Keratinocyte (primary cell): ENCODE data around the gene NAP1L4. TPM values are rescaled to one million over a fixed set of nuclear protein-coding genes. Genes with fewer than 3 reads are reported as not detected.
A peak's percentile ranks its signal among the peaks of the same experiment; 100 is the strongest.

ENCODE experiments used
- DNase-seq: peaks from one replicate; pipeline ENCODE4 v3.0.0-alpha.2; 2011; ENCODE audit warnings: low read depth, missing footprints, low spot score
- FAIRE-seq: peaks from 2 replicates; lab custom pipeline; 2011; peaks lifted over from hg19 to GRCh38; lab: Jason Lieb, UNC
- H2AFZ ChIP-seq: 2 replicates; pipeline ENCODE4 v1.6.0; 2012; ENCODE audit warnings: low read length, control low read depth, inconsistent platforms; ENCODE audit not compliant: control insufficient read depth
- H3K27ac ChIP-seq: 2 replicates; pipeline ENCODE4 v1.5.1; 2011; ENCODE audit warnings: low read length; ENCODE audit not compliant: control insufficient read depth, insufficient read depth
- H3K27me3 ChIP-seq: 3 replicates; pipeline ENCODE4 v1.6.0; 2011; ENCODE audit warnings: low read length; ENCODE audit not compliant: control insufficient read depth, insufficient read depth; ENCODE audit errors: extremely low read depth
- H3K36me3 ChIP-seq, 2 experiments: 2 replicates in 1 of 2; 3 replicates in 1 of 2; pipeline ENCODE4 v1.5.1; 2011; ENCODE audit warnings: low read length in 2 of 2, mild to moderate bottlenecking in 1 of 2; ENCODE audit not compliant: control insufficient read depth in 2 of 2, insufficient read depth in 2 of 2; ENCODE audit errors: extremely low read depth in 1 of 2
- H3K4me1 ChIP-seq: 3 replicates; pipeline ENCODE4 v1.5.1; 2011; ENCODE audit warnings: low read length; ENCODE audit not compliant: control insufficient read depth, insufficient read depth; ENCODE audit errors: extremely low read depth
- H3K4me2 ChIP-seq: 3 replicates; pipeline ENCODE4 v1.6.0; 2011; ENCODE audit warnings: low read depth, low read length; ENCODE audit not compliant: control insufficient read depth, insufficient read depth; ENCODE audit errors: extremely low read depth
- H3K4me3 ChIP-seq, 3 experiments: fragments of 200-600 bp in 1 of 3; sonication (generic) in 1 of 3; 2 replicates in 2 of 3; 3 replicates in 1 of 3; pipeline ENCODE4 v1.5.1; 2011 to 2016; ENCODE audit warnings: low read length in 3 of 3, mild to moderate bottlenecking in 3 of 3, control low read depth in 2 of 3, inconsistent platforms in 1 of 3, low read depth in 1 of 3, mixed read lengths in 1 of 3, mixed run types in 1 of 3, moderate library complexity in 1 of 3; ENCODE audit not compliant: control insufficient read depth in 2 of 3, insufficient read depth in 2 of 3; ENCODE audit errors: extremely low read depth in 1 of 3
- H3K79me2 ChIP-seq: 2 replicates; pipeline ENCODE4 v1.6.0; 2012; ENCODE audit warnings: low read length; ENCODE audit not compliant: control insufficient read depth, insufficient read depth
- H3K9ac ChIP-seq: 3 replicates; pipeline ENCODE4 v1.6.0; 2011; ENCODE audit warnings: low read length; ENCODE audit not compliant: control insufficient read depth, insufficient read depth; ENCODE audit errors: extremely low read depth
- H3K9me1 ChIP-seq: 3 replicates; pipeline ENCODE4 v1.6.0; 2011; ENCODE audit warnings: low read length; ENCODE audit not compliant: control insufficient read depth, insufficient read depth; ENCODE audit errors: extremely low read depth
- H3K9me3 ChIP-seq: 2 replicates; pipeline ENCODE4 v1.5.1; 2012; ENCODE audit warnings: low read depth, low read length; ENCODE audit not compliant: control insufficient read depth
- H4K20me1 ChIP-seq: 3 replicates; pipeline ENCODE4 v1.6.0; 2011; ENCODE audit warnings: low read length; ENCODE audit not compliant: control insufficient read depth, insufficient read depth; ENCODE audit errors: extremely low read depth
- EZH2 ChIP-seq: IDR thresholded peaks from one replicate; pipeline ENCODE4 v1.6.1; 2012; ENCODE audit warnings: inconsistent platforms, mild to moderate bottlenecking, low read length, moderate library complexity
- dilution Hi-C: fragments of 300-500 bp; cut with MboI; formaldehyde crosslinking; loops from one replicate; pipeline ENCODE4 v1.7.0; 2020; ENCODE audit warnings: low sequenced_read_pairs; ENCODE audit not compliant: extremely low pct_ligation_motif_present
- polyA plus RNA-seq, 5 experiments: library from polyadenylated mRNA; depleted of rRNA in 3 of 5; stranded (reverse) in 3 of 5; stranded (forward) in 1 of 5; unstranded in 1 of 5; fragments of >200 nt; gene quantifications; 1 replicate in 1 of 5; 2 replicates in 3 of 5; 3 replicates in 1 of 5; pipeline versions ENCODE4 v1.2.1 to v1.2.3, GENCODE V29; 2011 to 2012; ENCODE audit warnings: missing spikeins in 2 of 5, low read depth in 1 of 5, low replicate concordance in 1 of 5
- TF ChIP-seq, protein P1 (sequence below), 3 experiments: IDR thresholded peaks in 1 of 3; conservative IDR thresholded peaks in 1 of 3; optimal IDR thresholded peaks in 1 of 3; 2 replicates in 2 of 3; 3 replicates in 1 of 3; pipeline versions ENCODE3 to v1.5.1; 2011; ENCODE audit warnings: low read length in 3 of 3, mild to moderate bottlenecking in 3 of 3, moderate library complexity in 2 of 3, control low read depth in 1 of 3, inconsistent platforms in 1 of 3; ENCODE audit not compliant: insufficient read depth in 2 of 3; ENCODE audit errors: extremely low read depth in 1 of 3

Gene NAP1L4
- polyA plus RNA-seq, 1 donor (not counting 4 experiments of a cell fraction or from before 2014, with no cell fraction given) = 136 TPM

GRCh38 chr11:2944530-2944929 is 47.6 kb downstream of the NAP1L4 start:
- no peak for FAIRE-seq
- Histone ChIP-seq H3K4me1 (peaks cover 21% of the 10 kb centered on the region), H2AFZ (no peak overlapping the region), H3K9me1 (no peaks in the 10 kb centered on the region), H3K4me2 (no peak overlapping the region), H3K9ac (no peak overlapping the region), H3K9me3 (no peaks in the 10 kb centered on the region), H4K20me1 (peaks cover 11% of the 10 kb centered on the region), H3K79me2 (no peaks in the 10 kb centered on the region), H3K4me3 (no peak overlapping the region), H3K27me3 (no peaks in the 10 kb centered on the region), H3K36me3 (peaks cover 17 to 42% of the 10 kb centered on the region in 2 experiments), H3K27ac (no peak overlapping the region)
- no peak for DNase-seq
- dilution Hi-C loops = no loop called here
- TF ChIP-seq, protein P1, sequence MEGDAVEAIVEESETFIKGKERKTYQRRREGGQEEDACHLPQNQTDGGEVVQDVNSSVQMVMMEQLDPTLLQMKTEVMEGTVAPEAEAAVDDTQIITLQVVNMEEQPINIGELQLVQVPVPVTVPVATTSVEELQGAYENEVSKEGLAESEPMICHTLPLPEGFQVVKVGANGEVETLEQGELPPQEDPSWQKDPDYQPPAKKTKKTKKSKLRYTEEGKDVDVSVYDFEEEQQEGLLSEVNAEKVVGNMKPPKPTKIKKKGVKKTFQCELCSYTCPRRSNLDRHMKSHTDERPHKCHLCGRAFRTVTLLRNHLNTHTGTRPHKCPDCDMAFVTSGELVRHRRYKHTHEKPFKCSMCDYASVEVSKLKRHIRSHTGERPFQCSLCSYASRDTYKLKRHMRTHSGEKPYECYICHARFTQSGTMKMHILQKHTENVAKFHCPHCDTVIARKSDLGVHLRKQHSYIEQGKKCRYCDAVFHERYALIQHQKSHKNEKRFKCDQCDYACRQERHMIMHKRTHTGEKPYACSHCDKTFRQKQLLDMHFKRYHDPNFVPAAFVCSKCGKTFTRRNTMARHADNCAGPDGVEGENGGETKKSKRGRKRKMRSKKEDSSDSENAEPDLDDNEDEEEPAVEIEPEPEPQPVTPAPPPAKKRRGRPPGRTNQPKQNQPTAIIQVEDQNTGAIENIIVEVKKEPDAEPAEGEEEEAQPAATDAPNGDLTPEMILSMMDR (optimal IDR thresholded peaks at IDR 0.05 in 1 of 3, IDR thresholded peaks at IDR 0.05 in 1 of 3, conservative IDR thresholded peaks at IDR 0.05 in 1 of 3; ENCODE audit: extremely low read depth in 1 of 3, insufficient read depth in 2 of 3, low read length in 3 of 3) = no peak
- no peak for TF ChIP-seq EZH2

GRCh38 chr11:2943711-2944118 is 48.4 kb downstream of the NAP1L4 start:
- H3K27ac ChIP-seq = no peak overlapping the region
- H3K4me2 ChIP-seq = no peak overlapping the region
- peaks cover 21% of the 10 kb centered on the region for H3K4me1 ChIP-seq
- dilution Hi-C loops = no loop called here
- H3K79me2 ChIP-seq = no peaks in the 10 kb centered on the region
- H4K20me1 ChIP-seq = peaks cover 11% of the 10 kb centered on the region
- FAIRE-seq (no peak), DNase-seq (no peak)
- no peak for TF ChIP-seq EZH2
- TF ChIP-seq, protein P1 (optimal IDR thresholded peaks at IDR 0.05 in 1 of 3, IDR thresholded peaks at IDR 0.05 in 1 of 3, conservative IDR thresholded peaks at IDR 0.05 in 1 of 3; ENCODE audit: extremely low read depth in 1 of 3, insufficient read depth in 2 of 3, low read length in 3 of 3) = peak; percentile 20 to 60 (median 42)
- H3K27me3 ChIP-seq = no peaks in the 10 kb centered on the region
- no peak overlapping the region for H2AFZ ChIP-seq
- H3K9me3 ChIP-seq = peaks cover 2% of the 10 kb centered on the region
- H3K9me1 ChIP-seq = no peaks in the 10 kb centered on the region
- peaks cover 13 to 34% of the 10 kb centered on the region in 2 experiments for H3K36me3 ChIP-seq
- H3K4me3 ChIP-seq = no peak overlapping the region
- no peak overlapping the region for H3K9ac ChIP-seq
